DND-41 (cell line): Measurements from ENCODE around the gene EXOC1.

ENCODE experiments used
- ATAC-seq: fragments of 200-7000 bp; cut with Tn5 transposase; 3 replicates; pipeline ENCODE4 v1.9.1; 2021; ENCODE audit warnings: low read depth; ENCODE audit not compliant: insufficient read depth
- DNase-seq: peaks from one replicate; pipeline ENCODE4 v3.0.0-alpha.2; 2020
- H2AFZ ChIP-seq: 2 replicates; pipeline ENCODE4 v1.6.0; 2012; ENCODE audit warnings: low read depth, low read length
- H3K27ac ChIP-seq: 2 replicates; pipeline ENCODE4 v1.5.1; 2012; ENCODE audit warnings: low read length, inconsistent platforms
- H3K27me3 ChIP-seq: fragments of 200-600 bp; sonication (generic); 2 replicates; pipeline ENCODE4 v1.6.0; 2012; ENCODE audit warnings: low read length, mild to moderate bottlenecking, inconsistent platforms; ENCODE audit not compliant: insufficient read depth, poor library complexity
- H3K36me3 ChIP-seq: 2 replicates; pipeline ENCODE4 v1.5.1; 2012; ENCODE audit warnings: low read length, inconsistent platforms; ENCODE audit not compliant: insufficient read depth
- H3K4me1 ChIP-seq: 2 replicates; pipeline ENCODE4 v1.5.1; 2012; ENCODE audit warnings: mild to moderate bottlenecking, low read length; ENCODE audit not compliant: insufficient read depth
- H3K4me2 ChIP-seq: 2 replicates; pipeline ENCODE4 v1.6.0; 2012; ENCODE audit warnings: mild to moderate bottlenecking, moderate library complexity, low read length, inconsistent platforms; ENCODE audit not compliant: insufficient read depth
- H3K4me3 ChIP-seq, 2 experiments: fragments of 200-600 bp in 1 of 2; shearing (Covaris generic) in 1 of 2; 2 replicates each; pipeline ENCODE4 v1.5.1; 2012 to 2016; ENCODE audit warnings: inconsistent platforms in 2 of 2, low read length in 2 of 2, mild to moderate bottlenecking in 2 of 2, low read depth in 1 of 2, moderate library complexity in 1 of 2
- H3K79me2 ChIP-seq: 2 replicates; pipeline ENCODE4 v1.6.0; 2012; ENCODE audit warnings: low read length, inconsistent platforms; ENCODE audit not compliant: insufficient read depth
- H3K9ac ChIP-seq: 2 replicates; pipeline ENCODE4 v1.6.0; 2012; ENCODE audit warnings: low read depth, mild to moderate bottlenecking, inconsistent platforms, low read length, moderate library complexity
- H3K9me3 ChIP-seq: 2 replicates; pipeline ENCODE4 v1.5.1; 2012; ENCODE audit warnings: low read length, moderate library complexity, mild to moderate bottlenecking, inconsistent platforms; ENCODE audit not compliant: insufficient read depth, severe bottlenecking
- H4K20me1 ChIP-seq: 2 replicates; pipeline ENCODE4 v1.6.0; 2012; ENCODE audit warnings: low read length; ENCODE audit not compliant: insufficient read depth
- EZH2 ChIP-seq: IDR thresholded peaks from 3 replicates; pipeline ENCODE4 v1.6.1; 2012; ENCODE audit warnings: borderline replicate concordance, low read depth, mild to moderate bottlenecking, moderate library complexity, low read length, inconsistent platforms; ENCODE audit not compliant: severe bottlenecking
- TF ChIP-seq, protein P1 (sequence below): IDR thresholded peaks from 2 replicates; pipeline ENCODE4 v1.5.1; 2012; ENCODE audit warnings: borderline replicate concordance, low read length, moderate library complexity, mild to moderate bottlenecking; ENCODE audit not compliant: poor library complexity, severe bottlenecking; ENCODE audit errors: extremely low read depth

EXOC1 gene

DNA sequence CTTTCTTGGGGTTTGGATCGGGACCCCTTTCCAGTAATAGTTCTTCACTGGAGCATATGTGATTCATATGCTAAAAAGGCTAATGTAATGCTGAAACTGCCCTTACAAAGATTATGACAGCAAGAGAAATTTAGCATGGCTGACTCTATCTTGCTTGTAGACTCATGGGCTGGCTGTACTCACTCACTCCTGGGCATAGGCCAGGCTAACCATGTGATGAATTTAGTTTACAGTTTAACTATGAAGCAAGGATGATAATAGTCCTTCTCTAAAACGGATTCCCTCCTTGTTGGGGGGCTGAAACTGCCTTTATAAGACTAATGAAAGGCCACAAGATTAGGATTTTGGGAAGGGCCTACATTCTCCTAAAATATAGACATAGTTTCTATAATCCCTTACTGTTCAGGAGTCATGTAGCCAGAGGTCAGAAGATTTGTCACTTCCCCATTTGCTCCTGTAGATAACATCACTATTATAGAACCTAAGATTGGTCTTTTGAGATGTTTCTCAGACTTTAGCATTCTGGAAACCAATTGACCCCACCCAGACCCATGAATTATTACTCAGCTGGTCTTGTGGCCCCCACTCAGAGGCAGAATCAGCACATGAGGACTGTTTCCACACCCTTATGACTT lies 74.5 kb downstream of the EXOC1 start:
- Histone ChIP-seq H3K4me1 (no peaks in the 10 kb centered on the region), H3K9me3 (no peaks in the 10 kb centered on the region), H3K36me3 (no peaks in the 10 kb centered on the region), H3K79me2 (no peaks in the 10 kb centered on the region), H3K27ac (no peak overlapping the region), H4K20me1 (no peaks in the 10 kb centered on the region), H3K4me2 (no peak overlapping the region), H2AFZ (no peak overlapping the region), H3K9ac (no peak overlapping the region), H3K4me3 (no peak overlapping the region), H3K27me3 (no peaks in the 10 kb centered on the region)
- ATAC-seq (no peak), DNase-seq (no peak)
- no peak for TF ChIP-seq EZH2
- TF ChIP-seq, protein P1, sequence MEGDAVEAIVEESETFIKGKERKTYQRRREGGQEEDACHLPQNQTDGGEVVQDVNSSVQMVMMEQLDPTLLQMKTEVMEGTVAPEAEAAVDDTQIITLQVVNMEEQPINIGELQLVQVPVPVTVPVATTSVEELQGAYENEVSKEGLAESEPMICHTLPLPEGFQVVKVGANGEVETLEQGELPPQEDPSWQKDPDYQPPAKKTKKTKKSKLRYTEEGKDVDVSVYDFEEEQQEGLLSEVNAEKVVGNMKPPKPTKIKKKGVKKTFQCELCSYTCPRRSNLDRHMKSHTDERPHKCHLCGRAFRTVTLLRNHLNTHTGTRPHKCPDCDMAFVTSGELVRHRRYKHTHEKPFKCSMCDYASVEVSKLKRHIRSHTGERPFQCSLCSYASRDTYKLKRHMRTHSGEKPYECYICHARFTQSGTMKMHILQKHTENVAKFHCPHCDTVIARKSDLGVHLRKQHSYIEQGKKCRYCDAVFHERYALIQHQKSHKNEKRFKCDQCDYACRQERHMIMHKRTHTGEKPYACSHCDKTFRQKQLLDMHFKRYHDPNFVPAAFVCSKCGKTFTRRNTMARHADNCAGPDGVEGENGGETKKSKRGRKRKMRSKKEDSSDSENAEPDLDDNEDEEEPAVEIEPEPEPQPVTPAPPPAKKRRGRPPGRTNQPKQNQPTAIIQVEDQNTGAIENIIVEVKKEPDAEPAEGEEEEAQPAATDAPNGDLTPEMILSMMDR: no peak

- TF ChIP-seq EZH2: no peak
- TF ChIP-seq, protein P1: no peak
- Histone ChIP-seq H2AFZ (no peak overlapping the region), H3K4me1 (no peaks in the 10 kb centered on the region), H3K4me3 (no peak overlapping the region), H3K9me3 (no peaks in the 10 kb centered on the region), H3K9ac (no peak overlapping the region), H3K27me3 (no peaks in the 10 kb centered on the region), H3K36me3 (no peaks in the 10 kb centered on the region), H3K27ac (no peak overlapping the region), H4K20me1 (no peaks in the 10 kb centered on the region), H3K79me2 (no peaks in the 10 kb centered on the region), H3K4me2 (no peak overlapping the region)
- no peak for DNase-seq
- ATAC-seq: no peak
Measured at GRCh38 chr4:55928846-55929245, 75.4 kb downstream of the EXOC1 start.

GRCh38 chr4:55931043-55931442 lies 77.6 kb downstream of the EXOC1 start:
- H3K36me3 ChIP-seq: no peaks in the 10 kb centered on the region
- no peaks in the 10 kb centered on the region for H3K27me3 ChIP-seq
- H2AFZ ChIP-seq: no peak overlapping the region
- no peaks in the 10 kb centered on the region for H3K4me1 ChIP-seq
- no peaks in the 10 kb centered on the region for H3K9me3 ChIP-seq
- no peaks in the 10 kb centered on the region for H3K79me2 ChIP-seq
- ATAC-seq (peak; percentile 55; the same call in 2 of the 3 replicates), DNase-seq (no peak)
- H3K4me3 ChIP-seq: no peak overlapping the region
- H3K27ac ChIP-seq: no peak overlapping the region
- H4K20me1 ChIP-seq: no peaks in the 10 kb centered on the region
- H3K4me2 ChIP-seq: no peak overlapping the region
- H3K9ac ChIP-seq: no peak overlapping the region
- TF ChIP-seq, protein P1: no peak
- TF ChIP-seq EZH2: no peak
